NCI-H2196 (cell line): ENCODE measurements around the gene NCBP3.

Source experiments
- DNase-seq: peaks from one replicate; lab custom pipeline; 2025; ENCODE audit not compliant: unreplicated experiment; lab: John Stamatoyannopoulos, UW

NCBP3 gene

GRCh38 chr17:3761036-3761917 lies 84.8 kb downstream of the NCBP3 start:
- DNase-seq = no peak

GRCh38 chr17:3759597-3760216 lies 86.3 kb downstream of the NCBP3 start:
- DNase-seq = no peak

- no peak for DNase-seq
Measured at GRCh38 chr17:3755335-3756030, 90.6 kb downstream of the NCBP3 start.

GRCh38 chr17:3754458-3755334 lies 91.3 kb downstream of the NCBP3 start:
- peak; percentile 88 for DNase-seq

DNA sequence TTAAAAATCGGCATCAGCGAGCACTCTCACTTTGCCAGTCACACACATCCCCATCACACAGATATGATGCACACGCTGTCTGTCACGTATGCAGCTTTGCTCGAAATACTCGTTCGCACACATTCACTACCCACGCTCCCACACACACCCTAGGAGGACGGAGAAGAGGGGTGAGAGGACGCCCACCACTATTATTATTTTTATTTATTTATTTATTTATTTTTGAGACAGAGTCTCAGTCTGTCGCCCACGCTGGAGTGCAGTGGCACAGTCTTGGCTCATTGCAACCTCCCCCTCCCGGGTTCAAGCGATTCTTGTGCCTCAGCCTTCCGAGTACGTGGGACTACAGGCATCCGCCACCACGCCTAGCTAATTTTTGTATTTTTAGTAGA lies 92.0 kb downstream of the NCBP3 start:
- DNase-seq = no peak

GRCh38 chr17:3753624-3754023 lies 92.4 kb downstream of the NCBP3 start:
- DNase-seq = no peak
